Right cardiac atrium (tissue), 5 donors: ENCODE results near the gene MICALL1. TPM values are rescaled to one million over a fixed set of nuclear protein-coding genes. Genes with fewer than 3 reads are reported as not detected.
A peak's percentile ranks its signal among the peaks of the same experiment; 100 is the strongest.

Experiments
- ATAC-seq, 2 donors: fragments of 200-7000 bp; cut with Tn5 transposase; one replicate each; pipeline versions ENCODE4 v1.8.0 to v1.9.1; 2020; ENCODE audit warnings: moderate library complexity in 2 of 2, mild to moderate bottlenecking in 1 of 2
- DNase-seq, 3 donors: peaks; one replicate each; pipeline ENCODE4 v3.0.0-alpha.2; 2020
- H3K27ac ChIP-seq: one replicate; pipeline ENCODE4 v1.5.1; 2013; ENCODE audit warnings: mild to moderate bottlenecking, low read length, control low read depth, moderate library complexity
- H3K27me3 ChIP-seq: one replicate; pipeline ENCODE4 v1.6.1; 2013; ENCODE audit not compliant: control insufficient read depth, insufficient read depth
- H3K4me1 ChIP-seq: one replicate; pipeline ENCODE4 v1.6.1; 2013; ENCODE audit warnings: low read length; ENCODE audit not compliant: control insufficient read depth, insufficient read depth
- H3K4me3 ChIP-seq: one replicate; pipeline ENCODE4 v1.5.1; 2013; ENCODE audit warnings: low read length, control low read depth
- H3K9me3 ChIP-seq: one replicate; pipeline ENCODE4 v1.6.1; 2013; ENCODE audit warnings: low read length; ENCODE audit not compliant: control insufficient read depth
- WGBS: extraction: QIAGEN DNeasy Blood & Tissue Kit; methylation state at CpG from one replicate; pipeline ENCODE4 v1.1.7; 2013; 5-methylcytosine and 5-hydroxymethylcytosine counted together
- intact Hi-C, 4 donors: fragments of 100-400 bp; cut with DNase I; formaldehyde crosslinking; loops; one replicate each; pipeline versions ENCODE4 v1.11.0 to v1.14.0; 2022 to 2023
- microRNA-seq, 2 donors: library from miRNA; unstranded; fragments of <30 nt; microRNA quantifications; one replicate each; pipeline ENCODE4 v1.2.0, GENCODE V29; 2020 to 2021
- polyA plus RNA-seq: library from polyadenylated mRNA; stranded (reverse); fragments of 200-250 nt; gene quantifications from one replicate; pipeline ENCODE4 v1.2.3, GENCODE V29; 2013
- total RNA-seq, 4 donors: library from RNA; stranded (reverse); fragmentation: NEBNext Ultra II Directional; extraction: Animal tissue kit (Norgen Biotek cat#: 25700); gene quantifications; one replicate each; pipeline ENCODE4 v1.2.1, GENCODE V29; 2021
- donor health status: healthy with polysubstance abuse.
- donor health status: DM: no; HTN: yes; CAD: no.
- donor health status: DM: no; HTN: no; CAD: no.
- donor health status: DM: no; HTN: yes; CAD: no; lungs with severe emphysema.
- donor health status: DM: yes; HTN: yes; CAD: no.

The MICALL1 gene
- total and polyA plus RNA-seq, 5 donors, result 9.8 to 17.0 (median 13.2) TPM

DNA sequence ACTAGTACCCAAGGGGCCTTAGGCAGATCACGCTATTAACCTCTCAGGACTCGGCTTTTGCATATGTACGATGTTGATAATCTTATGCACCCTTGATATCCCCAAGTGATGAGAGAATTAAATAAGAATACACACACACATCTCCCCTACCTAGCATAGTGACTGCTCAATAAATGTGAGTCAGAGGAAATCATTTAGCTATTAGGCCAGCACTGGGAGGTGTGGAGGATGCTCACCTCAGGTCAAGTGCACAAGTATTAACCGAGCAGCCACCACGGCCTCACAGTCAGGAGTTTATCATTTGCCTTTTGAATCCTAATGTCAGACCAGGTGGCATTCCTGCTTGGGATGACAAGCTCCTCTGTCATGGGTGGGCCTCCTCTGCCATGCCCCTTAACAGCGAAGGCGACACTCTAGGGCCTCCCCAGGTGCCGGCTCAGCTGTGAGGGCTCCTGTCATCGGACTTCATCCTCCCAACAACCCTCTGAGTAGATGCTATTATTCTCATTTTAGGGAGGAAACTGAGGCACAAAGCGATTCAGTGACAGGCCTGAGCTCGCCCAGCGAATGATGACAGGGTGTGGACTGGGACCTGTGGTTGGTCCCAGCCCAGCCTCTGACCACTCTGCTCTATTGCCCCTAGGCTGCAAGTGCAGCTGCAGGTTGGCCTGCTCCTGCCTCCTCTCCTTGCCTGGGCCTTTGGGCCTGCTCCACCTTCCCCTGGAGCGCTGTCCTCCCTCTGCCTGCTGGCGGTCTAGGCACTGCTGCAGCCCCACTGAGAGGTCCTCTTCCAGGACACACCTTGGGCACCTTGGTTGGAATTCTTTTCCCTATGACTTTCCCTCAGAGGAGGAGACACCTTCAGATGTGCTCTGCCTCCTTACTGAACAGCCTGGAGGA lies 83.3 kb downstream of the MICALL1 start:
- H3K4me3 ChIP-seq, result no peak overlapping the region
- WGBS, result 91% methylated on average over 14 of the region's 14 CpGs
- no peaks in the 10 kb centered on the region for H3K9me3 ChIP-seq
- intact Hi-C loops, result no loop called here
- no peaks in the 10 kb centered on the region for H3K27me3 ChIP-seq
- peak in 1 of 3 donors; percentile 43 for DNase-seq
- H3K4me1 ChIP-seq, result peaks cover 4% of the 10 kb centered on the region
- H3K27ac ChIP-seq, result no peak overlapping the region
- ATAC-seq, result no peak

DNA sequence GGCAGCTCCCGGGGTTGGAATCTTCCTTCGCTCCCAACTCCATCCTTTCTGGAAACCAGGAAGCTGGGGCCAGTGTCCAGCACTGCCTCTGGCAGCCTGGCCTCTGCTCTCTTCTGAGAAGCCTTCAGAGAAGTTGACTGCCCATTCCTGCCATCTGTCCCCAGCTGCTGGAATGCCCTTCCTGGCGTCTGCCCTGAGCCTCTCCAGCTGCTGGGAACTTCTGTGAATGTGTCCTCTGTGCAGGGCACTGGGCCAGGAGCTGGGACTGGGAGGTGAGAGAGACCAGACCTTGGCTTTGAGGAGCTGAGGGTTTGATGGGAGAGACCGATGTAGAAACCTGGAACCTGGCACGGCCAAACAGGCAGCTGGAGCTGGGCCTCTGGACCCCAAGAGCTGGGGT lies 84.2 kb downstream of the MICALL1 start:
- peak in 2 of 3 donors; percentile 59 to 70 for DNase-seq
- 54% methylated on average over 5 of the region's 5 CpGs for WGBS
- H3K4me1 ChIP-seq, result peaks cover 4% of the 10 kb centered on the region
- ATAC-seq, result no peak
- H3K27me3 ChIP-seq, result no peaks in the 10 kb centered on the region
- H3K27ac ChIP-seq, result no peak overlapping the region
- intact Hi-C loops, result no loop called here
- H3K9me3 ChIP-seq, result no peaks in the 10 kb centered on the region
- H3K4me3 ChIP-seq, result no peak overlapping the region

DNA sequence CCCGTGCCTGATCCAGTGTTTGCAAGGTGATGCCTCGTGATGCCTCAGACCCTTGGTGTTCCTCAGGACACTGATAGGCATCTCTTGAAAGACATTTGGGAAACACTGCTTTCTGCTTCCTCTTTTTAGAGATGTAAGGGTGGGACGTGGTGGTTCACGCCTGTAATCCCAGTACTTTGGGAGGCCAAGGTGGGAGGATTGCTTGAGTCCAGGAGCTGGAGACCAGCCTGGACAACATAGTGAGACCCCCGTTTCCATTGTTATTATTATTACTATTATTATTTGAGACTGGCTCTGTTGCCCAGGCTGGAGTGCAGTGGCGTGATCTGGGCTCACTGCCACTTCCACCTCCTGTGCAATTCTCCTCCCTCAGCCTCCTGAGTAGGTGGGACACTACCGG lies 84.8 kb downstream of the MICALL1 start:
- WGBS, result 90% methylated on average over 7 of the region's 7 CpGs
- Histone ChIP-seq H3K4me3 (no peak overlapping the region), H3K27me3 (no peaks in the 10 kb centered on the region), H3K4me1 (peaks cover 4% of the 10 kb centered on the region), H3K27ac (no peak overlapping the region), H3K9me3 (no peaks in the 10 kb centered on the region)
- DNase-seq (no peak), ATAC-seq (no peak)
- intact Hi-C loops, result no loop called here

DNA sequence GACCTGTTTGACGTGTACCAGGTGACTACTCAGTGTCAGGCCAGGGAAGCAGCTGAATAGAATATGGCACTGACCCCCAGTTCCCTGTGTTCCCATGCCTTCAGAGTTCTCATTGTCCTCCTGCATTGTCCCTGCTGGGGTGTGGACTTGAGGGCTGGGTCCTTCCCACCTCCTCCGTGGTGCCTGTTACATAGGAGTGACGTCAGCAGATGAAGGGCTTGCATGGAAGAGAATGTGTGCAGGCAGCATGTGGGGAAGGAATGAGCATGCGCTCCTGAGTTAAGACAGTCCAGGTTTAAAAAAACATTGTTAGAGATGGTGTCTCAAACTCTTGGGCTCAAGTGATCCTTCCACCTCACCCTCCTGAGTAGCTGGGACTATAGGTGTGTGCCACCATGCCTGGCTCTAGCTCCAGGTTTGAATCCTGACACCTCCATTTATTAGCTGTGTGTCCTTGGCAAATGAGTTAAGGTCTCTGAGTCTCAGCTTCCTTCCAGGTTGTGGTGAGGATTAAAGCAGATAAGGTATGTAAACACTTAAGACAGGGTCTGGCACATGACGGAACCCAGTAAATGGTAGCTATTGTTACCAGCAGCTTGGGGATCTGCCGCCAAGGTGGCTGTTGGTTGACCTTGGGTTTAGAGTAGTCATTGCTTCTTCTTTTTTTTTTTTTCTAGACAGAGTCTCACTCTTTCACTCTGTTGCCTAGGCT lies 85.8 kb downstream of the MICALL1 start:
- Histone ChIP-seq H3K9me3 (no peaks in the 10 kb centered on the region), H3K27me3 (no peaks in the 10 kb centered on the region), H3K4me1 (peaks cover 4% of the 10 kb centered on the region), H3K27ac (no peak overlapping the region), H3K4me3 (no peak overlapping the region)
- ATAC-seq (no peak), DNase-seq (no peak)
- 81% methylated on average over 6 of the region's 6 CpGs for WGBS
- intact Hi-C loops, result no loop called here

Small RNA genes within 50 kb of the gene (microRNA-seq; reads per million reads assigned to microRNA genes)
- 0 to 0.54 reads per million in 2 donors for gene MIR4534
- gene MIR6820, result 0.84 to 1.6 reads per million in 2 donors

Other genes starting within 250 kb of the MICALL1 start
- 10 to 100 TPM; 18.6 to 21.7 (median 20.4) TPM for gene PDXP, start 247.6 kb upstream of the MICALL1 start, total RNA-seq
- 21.0 TPM for gene PDXP, start 247.6 kb upstream of the MICALL1 start, polyA plus RNA-seq
- 100 to 1,000 TPM; 438 to 693 (median 551) TPM for gene LGALS1, start 230.7 kb upstream of the MICALL1 start, total RNA-seq
- 1,338 TPM for gene LGALS1, start 230.7 kb upstream of the MICALL1 start, polyA plus RNA-seq
- 10 to 100 TPM; 13.5 to 16.4 (median 14.4) TPM for gene NOL12, start 220.0 kb upstream of the MICALL1 start, total RNA-seq
- 16.3 TPM for gene NOL12, start 220.0 kb upstream of the MICALL1 start, polyA plus RNA-seq
- gene TRIOBP, start 209.2 kb upstream of the MICALL1 start, total RNA-seq, result 100 to 1,000 TPM in 1 of 4 donors, 10 to 100 TPM in 3; 84.8 to 105 (median 92.5) TPM
- gene TRIOBP, start 209.2 kb upstream of the MICALL1 start, polyA plus RNA-seq, result 82.1 TPM
- 10 to 100 TPM; 10.3 to 20.2 (median 15.3) TPM for gene GCAT, start 98.4 kb upstream of the MICALL1 start, total RNA-seq
- gene GCAT, start 98.4 kb upstream of the MICALL1 start, polyA plus RNA-seq, result 19.5 TPM
- gene GALR3, start 82.9 kb upstream of the MICALL1 start, total RNA-seq, result not detected
- gene GALR3, start 82.9 kb upstream of the MICALL1 start, polyA plus RNA-seq, result not detected
- gene ANKRD54, start 62.0 kb upstream of the MICALL1 start, total RNA-seq, result 10 to 100 TPM; 10.9 to 16.5 (median 14.5) TPM
- 12.1 TPM for gene ANKRD54, start 62.0 kb upstream of the MICALL1 start, polyA plus RNA-seq
- 100 to 1,000 TPM; 291 to 354 (median 334) TPM for gene EIF3L, start 56.9 kb upstream of the MICALL1 start, total RNA-seq
- gene EIF3L, start 56.9 kb upstream of the MICALL1 start, polyA plus RNA-seq, result 144 TPM
- gene C22orf23, start 47.3 kb downstream of the MICALL1 start, total RNA-seq, result under 1 TPM; 0.19 to 0.46 (median 0.27) TPM
- gene C22orf23, start 47.3 kb downstream of the MICALL1 start, polyA plus RNA-seq, result 0.54 TPM
- 10 to 100 TPM; 62.1 to 85.5 (median 76.9) TPM for gene POLR2F, start 47.4 kb downstream of the MICALL1 start, total RNA-seq
- gene POLR2F, start 47.4 kb downstream of the MICALL1 start, polyA plus RNA-seq, result 159 TPM
- gene SOX10, start 78.3 kb downstream of the MICALL1 start, total RNA-seq, result 1 to 10 TPM; 3.5 to 5.9 (median 4.6) TPM
- gene SOX10, start 78.3 kb downstream of the MICALL1 start, polyA plus RNA-seq, result 5.8 TPM
- 10 to 100 TPM; 23.8 to 26.5 (median 25.0) TPM for gene PICK1, start 151.1 kb downstream of the MICALL1 start, total RNA-seq
- 31.3 TPM for gene PICK1, start 151.1 kb downstream of the MICALL1 start, polyA plus RNA-seq
- under 1 TPM in 3 of 4 donors, not detected in 1; 0.41 to 0.68 (median 0.57) TPM for gene SLC16A8, start 177.9 kb downstream of the MICALL1 start, total RNA-seq
- gene SLC16A8, start 177.9 kb downstream of the MICALL1 start, polyA plus RNA-seq, result 0.63 TPM
- gene BAIAP2L2, start 204.4 kb downstream of the MICALL1 start, total RNA-seq, result under 1 TPM in 2 of 4 donors, not detected in 2; 0.17 to 0.53 TPM
- gene BAIAP2L2, start 204.4 kb downstream of the MICALL1 start, polyA plus RNA-seq, result 0.20 TPM